Measurements from ENCODE around the gene USP4. TPM values are rescaled to one million over a fixed set of nuclear protein-coding genes. Genes with fewer than 3 reads are reported as not detected.
"Not testable (repeated sequence)": the region's sequence is repeated elsewhere in the genome, so short reads cannot be mapped to it uniquely, and the experiment has no call there.

USP4 gene
- total RNA-seq, 1 experiment from 2014 or later: 32.8 TPM

GRCh38 chr3:49349348-49350114, 9.7 kb upstream of the USP4 start:
- ChIA-PET POLR2A (ENCODE audit: low non-redundant PET) (no interaction called here), CTCF (interaction anchor here (1.0 kb wide), 1 partner anchor 180 kb away, joined by 4 read pairs; no protein-coding TSS in a partner anchor)
- no TSS peak for BruUV-seq (replicated peaks)
- intact Hi-C loops (cut with micrococcal nuclease; ENCODE audit: unreplicated experiment): loop anchor here (10.0 kb wide), 1 partner anchor 65 kb away; the partner anchor contains the start of genes RHOA and TCTA
- no peaks in the 10 kb centered on the region for H3K4me1 ChIP-seq (ENCODE audit: insufficient read depth, low read length, poor library complexity, severe bottlenecking)
- H3K27me3 ChIP-seq (replicated peaks; ENCODE audit: insufficient read depth, low read depth, low read length, poor library complexity): no peaks in the 10 kb centered on the region
- no peak for TF ChIP-seq EZH2 (IDR thresholded peaks at IDR 0.05; ENCODE audit: borderline replicate concordance, low read depth, low read length, poor library complexity, severe bottlenecking)
- TF ChIP-seq CTCF (conservative IDR thresholded peaks at IDR 0.05; ENCODE audit: low read depth, low read length): no peak
- H3K36me3 ChIP-seq (ENCODE audit: insufficient read depth, low read length, poor library complexity, severe bottlenecking): no peaks in the 10 kb centered on the region
- no peak overlapping the region for H3K4me3 ChIP-seq (ENCODE audit: low read depth, low read length, poor library complexity, severe bottlenecking)
- H3K27ac ChIP-seq (ENCODE audit: low read depth, low read length, poor library complexity, severe bottlenecking): no peak overlapping the region
- no peaks in the 10 kb centered on the region for H3K9me3 ChIP-seq (ENCODE audit: low read depth, low read length, poor library complexity, severe bottlenecking)
- DNase-seq (ENCODE audit: low spot score): no peak

- DNase-seq (ENCODE audit: low spot score); CTCF ChIA-PET; H3K4me3 ChIP-seq (ENCODE audit: low read depth, low read length, poor library complexity, severe bottlenecking); H3K9me3 ChIP-seq (ENCODE audit: low read depth, low read length, poor library complexity, severe bottlenecking); BruUV-seq (replicated peaks); H3K27ac ChIP-seq (ENCODE audit: low read depth, low read length, poor library complexity, severe bottlenecking); H3K36me3 ChIP-seq (ENCODE audit: insufficient read depth, low read length, poor library complexity, severe bottlenecking); H3K27me3 ChIP-seq (replicated peaks; ENCODE audit: insufficient read depth, low read depth, low read length, poor library complexity); POLR2A ChIA-PET (ENCODE audit: low non-redundant PET); H3K4me1 ChIP-seq (ENCODE audit: insufficient read depth, low read length, poor library complexity, severe bottlenecking); intact Hi-C loops (cut with micrococcal nuclease; ENCODE audit: unreplicated experiment): not testable (repeated sequence)
Observed at GRCh38 chr3:49348361-49348760, 8.5 kb upstream of the USP4 start.

- no TSS peak for BruUV-seq (replicated peaks)
- intact Hi-C loops (cut with micrococcal nuclease; ENCODE audit: unreplicated experiment): no loop called here
- Histone ChIP-seq H3K9me3 (ENCODE audit: low read depth, low read length, poor library complexity, severe bottlenecking) (no peaks in the 10 kb centered on the region), H3K27ac (ENCODE audit: low read depth, low read length, poor library complexity, severe bottlenecking) (no peak overlapping the region), H3K36me3 (ENCODE audit: insufficient read depth, low read length, poor library complexity, severe bottlenecking) (no peaks in the 10 kb centered on the region), H3K4me1 (ENCODE audit: insufficient read depth, low read length, poor library complexity, severe bottlenecking) (no peaks in the 10 kb centered on the region), H3K4me3 (ENCODE audit: low read depth, low read length, poor library complexity, severe bottlenecking) (no peak overlapping the region), H3K27me3 (replicated peaks; ENCODE audit: insufficient read depth, low read depth, low read length, poor library complexity) (no peaks in the 10 kb centered on the region)
- TF ChIP-seq EZH2 (IDR thresholded peaks at IDR 0.05; ENCODE audit: borderline replicate concordance, low read depth, low read length, poor library complexity, severe bottlenecking) (no peak), CTCF (conservative IDR thresholded peaks at IDR 0.05; ENCODE audit: low read depth, low read length) (no peak)
- no peak for DNase-seq (ENCODE audit: low spot score)
- POLR2A ChIA-PET (ENCODE audit: low non-redundant PET): no interaction called here
- CTCF ChIA-PET: no interaction called here
Observed at GRCh38 chr3:49346797-49347251, 7.0 kb upstream of the USP4 start.

- intact Hi-C loops (cut with micrococcal nuclease; ENCODE audit: unreplicated experiment): loop anchor here (5.0 kb wide), 1 partner anchor 104 kb away; no protein-coding TSS in a partner anchor
Observed at GRCh38 chr3:49343163-49343562, 3.3 kb upstream of the USP4 start.

More at GRCh38 chr3:49343163-49343562, 3.3 kb upstream of the USP4 start:
- Histone ChIP-seq H3K4me3 (ENCODE audit: low read depth, low read length, poor library complexity, severe bottlenecking) (no peak overlapping the region), H3K36me3 (ENCODE audit: insufficient read depth, low read length, poor library complexity, severe bottlenecking) (no peaks in the 10 kb centered on the region), H3K27me3 (replicated peaks; ENCODE audit: insufficient read depth, low read depth, low read length, poor library complexity) (no peaks in the 10 kb centered on the region), H3K9me3 (ENCODE audit: low read depth, low read length, poor library complexity, severe bottlenecking) (no peaks in the 10 kb centered on the region), H3K27ac (ENCODE audit: low read depth, low read length, poor library complexity, severe bottlenecking) (no peak overlapping the region), H3K4me1 (ENCODE audit: insufficient read depth, low read length, poor library complexity, severe bottlenecking) (peaks cover 5% of the 10 kb centered on the region)
- no TSS peak for BruUV-seq (replicated peaks)
- no peak for DNase-seq (ENCODE audit: low spot score)
- TF ChIP-seq CTCF (conservative IDR thresholded peaks at IDR 0.05; ENCODE audit: low read depth, low read length) (no peak), EZH2 (IDR thresholded peaks at IDR 0.05; ENCODE audit: borderline replicate concordance, low read depth, low read length, poor library complexity, severe bottlenecking) (no peak)
- POLR2A ChIA-PET (ENCODE audit: low non-redundant PET): no interaction called here
- CTCF ChIA-PET: no interaction called here

Data from A673 (cell line).